ENCODE data around the gene AGTR1. TPM values are rescaled to one million over a fixed set of nuclear protein-coding genes. Genes with fewer than 3 reads are reported as not detected.

AGTR1 gene
- total and polyA plus RNA-seq, 2 of the 13 experiments (the other 11 are each of a cell fraction or from before 2014, with no cell fraction given): 0.64 to 1.5 TPM

DNA sequence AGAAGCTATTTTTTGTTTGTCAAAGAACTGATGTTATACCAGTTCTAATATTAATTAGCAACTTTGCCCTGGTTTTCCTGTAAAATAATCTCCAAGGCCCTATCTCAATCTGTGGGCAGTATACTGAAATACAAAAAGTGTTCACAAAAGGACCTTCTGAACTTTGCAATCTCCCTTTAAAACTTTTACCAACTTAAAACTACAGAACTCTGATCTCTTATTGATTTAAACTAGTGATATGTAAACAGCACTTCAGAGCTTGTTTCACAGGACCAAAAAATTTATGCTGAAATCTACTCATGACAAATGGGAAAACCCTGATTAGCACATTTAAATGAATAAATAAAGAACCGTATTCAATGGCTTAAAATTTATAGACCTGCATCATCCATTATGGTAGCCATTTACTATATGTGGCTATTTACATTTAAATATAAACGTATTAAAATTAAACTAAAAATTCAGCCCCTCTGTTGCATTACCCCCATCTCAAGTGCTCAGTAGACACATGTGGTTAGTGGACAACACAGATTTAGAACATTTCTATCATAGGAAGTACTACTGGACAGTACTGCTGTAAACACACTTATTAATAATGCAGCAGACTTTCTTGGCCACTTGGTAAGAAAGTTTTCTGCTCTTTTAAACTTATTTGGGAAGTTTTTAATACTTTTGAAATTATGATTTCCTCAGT, 12.0 kb downstream of the AGTR1 start (continued):
- TF ChIP-seq ZNF703 (CRISPR knock-in tag; IDR thresholded peaks at IDR 0.05; ENCODE audit: borderline replicate concordance) (no peak), ZNF768 (CRISPR knock-in tag; IDR thresholded peaks at IDR 0.05) (no peak), ZNF550 (CRISPR knock-in tag; IDR thresholded peaks at IDR 0.05; ENCODE audit: borderline replicate concordance) (no peak), PCBP2 (optimal IDR thresholded peaks at IDR 0.05; ENCODE audit: low read depth, low read length, poor library complexity, severe bottlenecking) (no peak), ZNF670 (CRISPR knock-in tag; IDR thresholded peaks at IDR 0.05; ENCODE audit: borderline replicate concordance) (no peak), SRSF1 (optimal IDR thresholded peaks at IDR 0.05; ENCODE audit: low read depth, low read length) (no peak), HDAC1 (CRISPR knock-in tag; IDR thresholded peaks at IDR 0.05) (peak; percentile 34; the same call in 1 of the 2 replicates), SOX5 (CRISPR knock-in tag; IDR thresholded peaks at IDR 0.05; ENCODE audit: borderline replicate concordance) (peak; percentile 50; the same call in 1 of the 2 replicates), HOXA7 (CRISPR knock-in tag; IDR thresholded peaks at IDR 0.05) (no peak), HDAC6 (IDR thresholded peaks at IDR 0.05; ENCODE audit: low read depth, low read length) (no peak), ZNF441 (CRISPR knock-in tag; IDR thresholded peaks at IDR 0.05; ENCODE audit: borderline replicate concordance) (no peak), EP300 (IDR thresholded peaks at IDR 0.05; ENCODE audit: low read depth in 2 of 2, low read length in 2 of 2) (peak in 1 of 2 experiments; percentile 88; a peak in 2 of 4 replicates), EP300 (CRISPR knock-in tag; IDR thresholded peaks at IDR 0.05; ENCODE audit: borderline replicate concordance) (no peak), ZNF747 (CRISPR knock-in tag; IDR thresholded peaks at IDR 0.05; ENCODE audit: borderline replicate concordance) (no peak)
- TF ChIP-seq, protein P1, sequence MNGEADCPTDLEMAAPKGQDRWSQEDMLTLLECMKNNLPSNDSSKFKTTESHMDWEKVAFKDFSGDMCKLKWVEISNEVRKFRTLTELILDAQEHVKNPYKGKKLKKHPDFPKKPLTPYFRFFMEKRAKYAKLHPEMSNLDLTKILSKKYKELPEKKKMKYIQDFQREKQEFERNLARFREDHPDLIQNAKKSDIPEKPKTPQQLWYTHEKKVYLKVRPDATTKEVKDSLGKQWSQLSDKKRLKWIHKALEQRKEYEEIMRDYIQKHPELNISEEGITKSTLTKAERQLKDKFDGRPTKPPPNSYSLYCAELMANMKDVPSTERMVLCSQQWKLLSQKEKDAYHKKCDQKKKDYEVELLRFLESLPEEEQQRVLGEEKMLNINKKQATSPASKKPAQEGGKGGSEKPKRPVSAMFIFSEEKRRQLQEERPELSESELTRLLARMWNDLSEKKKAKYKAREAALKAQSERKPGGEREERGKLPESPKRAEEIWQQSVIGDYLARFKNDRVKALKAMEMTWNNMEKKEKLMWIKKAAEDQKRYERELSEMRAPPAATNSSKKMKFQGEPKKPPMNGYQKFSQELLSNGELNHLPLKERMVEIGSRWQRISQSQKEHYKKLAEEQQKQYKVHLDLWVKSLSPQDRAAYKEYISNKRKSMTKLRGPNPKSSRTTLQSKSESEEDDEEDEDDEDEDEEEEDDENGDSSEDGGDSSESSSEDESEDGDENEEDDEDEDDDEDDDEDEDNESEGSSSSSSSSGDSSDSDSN (CRISPR knock-in tag; IDR thresholded peaks at IDR 0.05): no peak
- TF ChIP-seq, protein P2, sequence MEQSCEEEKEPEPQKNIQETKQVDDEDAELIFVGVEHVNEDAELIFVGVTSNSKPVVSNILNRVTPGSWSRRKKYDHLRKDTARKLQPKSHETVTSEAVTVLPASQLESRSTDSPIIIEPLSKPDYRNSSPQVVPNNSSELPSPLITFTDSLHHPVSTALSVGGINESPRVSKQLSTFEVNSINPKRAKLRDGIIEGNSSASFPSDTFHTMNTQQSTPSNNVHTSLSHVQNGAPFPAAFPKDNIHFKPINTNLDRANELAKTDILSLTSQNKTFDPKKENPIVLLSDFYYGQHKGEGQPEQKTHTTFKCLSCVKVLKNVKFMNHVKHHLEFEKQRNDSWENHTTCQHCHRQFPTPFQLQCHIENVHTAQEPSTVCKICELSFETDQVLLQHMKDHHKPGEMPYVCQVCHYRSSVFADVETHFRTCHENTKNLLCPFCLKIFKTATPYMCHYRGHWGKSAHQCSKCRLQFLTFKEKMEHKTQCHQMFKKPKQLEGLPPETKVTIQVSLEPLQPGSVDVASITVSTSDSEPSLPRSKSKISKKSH (CRISPR knock-in tag; IDR thresholded peaks at IDR 0.05; ENCODE audit: borderline replicate concordance): no peak
- TF ChIP-seq, protein P3, sequence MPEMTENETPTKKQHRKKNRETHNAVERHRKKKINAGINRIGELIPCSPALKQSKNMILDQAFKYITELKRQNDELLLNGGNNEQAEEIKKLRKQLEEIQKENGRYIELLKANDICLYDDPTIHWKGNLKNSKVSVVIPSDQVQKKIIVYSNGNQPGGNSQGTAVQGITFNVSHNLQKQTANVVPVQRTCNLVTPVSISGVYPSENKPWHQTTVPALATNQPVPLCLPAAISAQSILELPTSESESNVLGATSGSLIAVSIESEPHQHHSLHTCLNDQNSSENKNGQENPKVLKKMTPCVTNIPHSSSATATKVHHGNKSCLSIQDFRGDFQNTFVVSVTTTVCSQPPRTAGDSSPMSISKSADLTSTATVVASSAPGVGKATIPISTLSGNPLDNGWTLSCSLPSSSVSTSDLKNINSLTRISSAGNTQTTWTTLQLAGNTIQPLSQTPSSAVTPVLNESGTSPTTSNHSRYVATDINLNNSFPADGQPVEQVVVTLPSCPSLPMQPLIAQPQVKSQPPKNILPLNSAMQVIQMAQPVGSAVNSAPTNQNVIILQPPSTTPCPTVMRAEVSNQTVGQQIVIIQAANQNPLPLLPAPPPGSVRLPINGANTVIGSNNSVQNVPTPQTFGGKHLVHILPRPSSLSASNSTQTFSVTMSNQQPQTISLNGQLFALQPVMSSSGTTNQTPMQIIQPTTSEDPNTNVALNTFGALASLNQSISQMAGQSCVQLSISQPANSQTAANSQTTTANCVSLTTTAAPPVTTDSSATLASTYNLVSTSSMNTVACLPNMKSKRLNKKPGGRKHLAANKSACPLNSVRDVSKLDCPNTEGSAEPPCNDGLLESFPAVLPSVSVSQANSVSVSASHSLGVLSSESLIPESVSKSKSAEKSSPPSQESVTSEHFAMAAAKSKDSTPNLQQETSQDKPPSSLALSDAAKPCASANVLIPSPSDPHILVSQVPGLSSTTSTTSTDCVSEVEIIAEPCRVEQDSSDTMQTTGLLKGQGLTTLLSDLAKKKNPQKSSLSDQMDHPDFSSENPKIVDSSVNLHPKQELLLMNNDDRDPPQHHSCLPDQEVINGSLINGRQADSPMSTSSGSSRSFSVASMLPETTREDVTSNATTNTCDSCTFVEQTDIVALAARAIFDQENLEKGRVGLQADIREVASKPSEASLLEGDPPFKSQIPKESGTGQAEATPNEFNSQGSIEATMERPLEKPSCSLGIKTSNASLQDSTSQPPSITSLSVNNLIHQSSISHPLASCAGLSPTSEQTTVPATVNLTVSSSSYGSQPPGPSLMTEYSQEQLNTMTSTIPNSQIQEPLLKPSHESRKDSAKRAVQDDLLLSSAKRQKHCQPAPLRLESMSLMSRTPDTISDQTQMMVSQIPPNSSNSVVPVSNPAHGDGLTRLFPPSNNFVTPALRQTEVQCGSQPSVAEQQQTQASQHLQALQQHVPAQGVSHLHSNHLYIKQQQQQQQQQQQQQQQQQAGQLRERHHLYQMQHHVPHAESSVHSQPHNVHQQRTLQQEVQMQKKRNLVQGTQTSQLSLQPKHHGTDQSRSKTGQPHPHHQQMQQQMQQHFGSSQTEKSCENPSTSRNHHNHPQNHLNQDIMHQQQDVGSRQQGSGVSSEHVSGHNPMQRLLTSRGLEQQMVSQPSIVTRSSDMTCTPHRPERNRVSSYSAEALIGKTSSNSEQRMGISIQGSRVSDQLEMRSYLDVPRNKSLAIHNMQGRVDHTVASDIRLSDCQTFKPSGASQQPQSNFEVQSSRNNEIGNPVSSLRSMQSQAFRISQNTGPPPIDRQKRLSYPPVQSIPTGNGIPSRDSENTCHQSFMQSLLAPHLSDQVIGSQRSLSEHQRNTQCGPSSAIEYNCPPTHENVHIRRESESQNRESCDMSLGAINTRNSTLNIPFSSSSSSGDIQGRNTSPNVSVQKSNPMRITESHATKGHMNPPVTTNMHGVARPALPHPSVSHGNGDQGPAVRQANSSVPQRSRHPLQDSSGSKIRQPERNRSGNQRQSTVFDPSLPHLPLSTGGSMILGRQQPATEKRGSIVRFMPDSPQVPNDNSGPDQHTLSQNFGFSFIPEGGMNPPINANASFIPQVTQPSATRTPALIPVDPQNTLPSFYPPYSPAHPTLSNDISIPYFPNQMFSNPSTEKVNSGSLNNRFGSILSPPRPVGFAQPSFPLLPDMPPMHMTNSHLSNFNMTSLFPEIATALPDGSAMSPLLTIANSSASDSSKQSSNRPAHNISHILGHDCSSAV (CRISPR knock-in tag; IDR thresholded peaks at IDR 0.05; ENCODE audit: borderline replicate concordance): no peak
